ENCODE measurements around the gene IL11. TPM values are rescaled to one million over a fixed set of nuclear protein-coding genes. Genes with fewer than 3 reads are reported as not detected.
A peak's percentile ranks its signal among the peaks of the same experiment; 100 is the strongest.

IL11 gene
- total RNA-seq, 3 donors from 2014 or later, result 0.18 to 0.46 (median 0.35) TPM

GRCh38 chr19:55354698-55355212 is 15.5 kb downstream of the IL11 start, which contains the start of gene COX6B2:
Gene COX6B2, minus strand, starts transcription at chr19:55354719. Its CDS starts 198 bp downstream, at chr19:55354521.
- Mint-ChIP-seq H3K27me3 (ENCODE audit: low read depth) (peaks cover 53% of the 10 kb centered on the region), H3K4me1 (ENCODE audit: low read depth) (peaks cover 19% of the 10 kb centered on the region), H3K36me3 (ENCODE audit: insufficient read depth) (no peaks in the 10 kb centered on the region), H3K4me3 (peak within 1 kb of the TSS; percentile 75), H3K9me3 (no peaks in the 10 kb centered on the region)
- no peak for ATAC-seq
- no peak for DNase-seq

GRCh38 chr19:55353803-55354697 is 16.2 kb downstream of the IL11 start:
- peak; percentile 48 for DNase-seq
- peaks cover 53% of the 10 kb centered on the region for H3K27me3 Mint-ChIP-seq (ENCODE audit: low read depth)
- no peaks in the 10 kb centered on the region for H3K36me3 Mint-ChIP-seq (ENCODE audit: insufficient read depth)
- H3K4me3 Mint-ChIP-seq, result peak overlapping the region; percentile 75
- no peaks in the 10 kb centered on the region for H3K9me3 Mint-ChIP-seq
- peaks cover 19% of the 10 kb centered on the region for H3K4me1 Mint-ChIP-seq (ENCODE audit: low read depth)
- peak; percentile 84 to 85 for ATAC-seq

GRCh38 chr19:55353356-55353802 is 16.9 kb downstream of the IL11 start:
- Mint-ChIP-seq H3K27me3 (ENCODE audit: low read depth) (peaks cover 50% of the 10 kb centered on the region), H3K4me3 (peak overlapping the region; percentile 75), H3K36me3 (ENCODE audit: insufficient read depth) (no peaks in the 10 kb centered on the region), H3K4me1 (ENCODE audit: low read depth) (peaks cover 19% of the 10 kb centered on the region), H3K9me3 (no peaks in the 10 kb centered on the region)
- ATAC-seq, result peak in 1 of 2 donors; percentile 16
- no peak for DNase-seq

- H3K4me1 Mint-ChIP-seq (ENCODE audit: low read depth), result peaks cover 19% of the 10 kb centered on the region
- H3K4me3 Mint-ChIP-seq, result peak overlapping the region; percentile 52
- peaks cover 50% of the 10 kb centered on the region for H3K27me3 Mint-ChIP-seq (ENCODE audit: low read depth)
- ATAC-seq, result no peak
- no peak for DNase-seq
- no peaks in the 10 kb centered on the region for H3K36me3 Mint-ChIP-seq (ENCODE audit: insufficient read depth)
- H3K9me3 Mint-ChIP-seq, result no peaks in the 10 kb centered on the region
Measured at GRCh38 chr19:55352549-55353145, 17.6 kb downstream of the IL11 start.

GRCh38 chr19:55352040-55352439 is 18.2 kb downstream of the IL11 start:
- Mint-ChIP-seq H3K4me1 (ENCODE audit: low read depth) (peaks cover 19% of the 10 kb centered on the region), H3K27me3 (ENCODE audit: low read depth) (peaks cover 44% of the 10 kb centered on the region), H3K9me3 (no peaks in the 10 kb centered on the region), H3K4me3 (no peak overlapping the region), H3K36me3 (ENCODE audit: insufficient read depth) (no peaks in the 10 kb centered on the region)
- no peak for DNase-seq
- no peak for ATAC-seq

- ATAC-seq (no peak), DNase-seq (no peak)
- Mint-ChIP-seq H3K4me1 (ENCODE audit: low read depth) (peaks cover 19% of the 10 kb centered on the region), H3K36me3 (ENCODE audit: insufficient read depth) (no peaks in the 10 kb centered on the region), H3K4me3 (no peak overlapping the region), H3K27me3 (ENCODE audit: low read depth) (peaks cover 38% of the 10 kb centered on the region), H3K9me3 (no peaks in the 10 kb centered on the region)
Measured at GRCh38 chr19:55350620-55351315, 19.5 kb downstream of the IL11 start.

- H3K36me3 Mint-ChIP-seq (ENCODE audit: insufficient read depth), result peaks cover 6% of the 10 kb centered on the region
- H3K9me3 Mint-ChIP-seq, result no peaks in the 10 kb centered on the region
- ATAC-seq (no peak), DNase-seq (no peak)
- H3K4me3 Mint-ChIP-seq, result no peak overlapping the region
- H3K4me1 Mint-ChIP-seq (ENCODE audit: low read depth), result peaks cover 14% of the 10 kb centered on the region
- H3K27me3 Mint-ChIP-seq (ENCODE audit: low read depth), result peaks cover 32% of the 10 kb centered on the region
Measured at GRCh38 chr19:55348317-55349034, 21.8 kb downstream of the IL11 start.

GRCh38 chr19:55347442-55348009 is 22.7 kb downstream of the IL11 start:
- Mint-ChIP-seq H3K9me3 (no peaks in the 10 kb centered on the region), H3K4me3 (no peak overlapping the region), H3K27me3 (ENCODE audit: low read depth) (peaks cover 23% of the 10 kb centered on the region), H3K36me3 (ENCODE audit: insufficient read depth) (peaks cover 6% of the 10 kb centered on the region), H3K4me1 (ENCODE audit: low read depth) (peaks cover 4% of the 10 kb centered on the region)
- DNase-seq (no peak), ATAC-seq (no peak)

GRCh38 chr19:55346725-55347441 is 23.4 kb downstream of the IL11 start:
- H3K4me1 Mint-ChIP-seq (ENCODE audit: low read depth), result peaks cover 3% of the 10 kb centered on the region
- H3K27me3 Mint-ChIP-seq (ENCODE audit: low read depth), result peaks cover 16% of the 10 kb centered on the region
- DNase-seq (no peak), ATAC-seq (no peak)
- peaks cover 6% of the 10 kb centered on the region for H3K36me3 Mint-ChIP-seq (ENCODE audit: insufficient read depth)
- H3K9me3 Mint-ChIP-seq, result no peaks in the 10 kb centered on the region
- H3K4me3 Mint-ChIP-seq, result no peak overlapping the region

GRCh38 chr19:55345818-55346724 is 24.2 kb downstream of the IL11 start:
- Mint-ChIP-seq H3K4me1 (ENCODE audit: low read depth) (peaks cover 4% of the 10 kb centered on the region), H3K27me3 (ENCODE audit: low read depth) (peaks cover 8% of the 10 kb centered on the region), H3K9me3 (no peaks in the 10 kb centered on the region), H3K36me3 (ENCODE audit: insufficient read depth) (peaks cover 6% of the 10 kb centered on the region), H3K4me3 (no peak overlapping the region)
- no peak for ATAC-seq
- no peak for DNase-seq

- peaks cover 12% of the 10 kb centered on the region for H3K4me1 Mint-ChIP-seq (ENCODE audit: low read depth)
- peaks cover 6% of the 10 kb centered on the region for H3K36me3 Mint-ChIP-seq (ENCODE audit: insufficient read depth)
- no peak overlapping the region for H3K4me3 Mint-ChIP-seq
- ATAC-seq, result no peak
- H3K27me3 Mint-ChIP-seq (ENCODE audit: low read depth), result peaks cover under 1% of the 10 kb centered on the region
- DNase-seq, result no peak
- no peaks in the 10 kb centered on the region for H3K9me3 Mint-ChIP-seq
Measured at GRCh38 chr19:55345101-55345817, 25.0 kb downstream of the IL11 start.

GRCh38 chr19:55344444-55344843 is 25.8 kb downstream of the IL11 start:
- peaks cover 6% of the 10 kb centered on the region for H3K36me3 Mint-ChIP-seq (ENCODE audit: insufficient read depth)
- no peaks in the 10 kb centered on the region for H3K9me3 Mint-ChIP-seq
- peaks cover 15% of the 10 kb centered on the region for H3K4me1 Mint-ChIP-seq (ENCODE audit: low read depth)
- H3K27me3 Mint-ChIP-seq (ENCODE audit: low read depth), result no peaks in the 10 kb centered on the region
- no peak for DNase-seq
- H3K4me3 Mint-ChIP-seq, result no peak overlapping the region
- ATAC-seq, result no peak
